IgD-negative memory B cell (primary cell): ENCODE results near the gene STYXL1. TPM values are rescaled to one million over a fixed set of nuclear protein-coding genes. Genes with fewer than 3 reads are reported as not detected.

Source experiments
- H3K27ac Mint-ChIP-seq, 3 donors: one replicate each; pipeline ENCODE4 v1.8.0; 2020 to 2022; ENCODE audit warnings: mild to moderate bottlenecking in 3 of 3, mixed read lengths in 3 of 3, moderate library complexity in 1 of 3
- H3K27me3 Mint-ChIP-seq: one replicate; pipeline ENCODE4 v1.8.0; 2021; ENCODE audit warnings: mixed read lengths
- H3K36me3 Mint-ChIP-seq: one replicate; pipeline ENCODE4 v1.8.0; 2020; ENCODE audit warnings: mild to moderate bottlenecking, mixed read lengths
- H3K4me1 Mint-ChIP-seq, 3 donors: one replicate each; pipeline ENCODE4 v1.8.0; 2020 to 2022; ENCODE audit warnings: mixed read lengths in 3 of 3, mild to moderate bottlenecking in 1 of 3
- H3K4me3 Mint-ChIP-seq, 4 donors: one replicate each; pipeline ENCODE4 v1.8.0; 2020 to 2022; ENCODE audit warnings: mild to moderate bottlenecking in 4 of 4, mixed read lengths in 4 of 4, moderate library complexity in 3 of 4
- H3K9me3 Mint-ChIP-seq, 3 donors: one replicate each; pipeline ENCODE4 v1.8.0; 2020 to 2021; ENCODE audit warnings: mixed read lengths in 3 of 3, mild to moderate bottlenecking in 1 of 3
- polyA plus RNA-seq: library from polyadenylated mRNA; unstranded; fragments of 300-500 nt; fragmentation: Illumina TruSeq; gene quantifications from one replicate; pipeline ENCODE4 v1.2.3, GENCODE V29; 2021

The STYXL1 gene
- polyA plus RNA-seq, 1 donor from 2014 or later, result 63.2 TPM

- Mint-ChIP-seq H3K9me3 (no peaks in the 10 kb centered on the region), H3K36me3 (peaks cover 9% of the 10 kb centered on the region), H3K4me1 (no peaks in the 10 kb centered on the region), H3K27me3 (no peaks in the 10 kb centered on the region), H3K27ac (peak overlapping the region in 2 of 3 donors; percentile 64 to 67), H3K4me3 (no peak overlapping the region)
Observed at GRCh38 chr7:75958802-75959543, 88.8 kb downstream of the STYXL1 start.

- H3K4me1 Mint-ChIP-seq, result no peaks in the 10 kb centered on the region
- H3K36me3 Mint-ChIP-seq, result peaks cover 2% of the 10 kb centered on the region
- no peak overlapping the region for H3K27ac Mint-ChIP-seq
- H3K27me3 Mint-ChIP-seq, result no peaks in the 10 kb centered on the region
- H3K9me3 Mint-ChIP-seq, result no peaks in the 10 kb centered on the region
- no peak overlapping the region for H3K4me3 Mint-ChIP-seq
Observed at GRCh38 chr7:75957021-75957736, 90.6 kb downstream of the STYXL1 start.

GRCh38 chr7:75955331-75955955 lies 92.4 kb downstream of the STYXL1 start:
- H3K4me1 Mint-ChIP-seq, result no peaks in the 10 kb centered on the region
- no peaks in the 10 kb centered on the region for H3K27me3 Mint-ChIP-seq
- H3K27ac Mint-ChIP-seq, result no peak overlapping the region
- peaks cover 2% of the 10 kb centered on the region for H3K36me3 Mint-ChIP-seq
- peak overlapping the region in 1 of 4 donors; percentile 5 for H3K4me3 Mint-ChIP-seq
- no peaks in the 10 kb centered on the region for H3K9me3 Mint-ChIP-seq

- no peaks in the 10 kb centered on the region for H3K9me3 Mint-ChIP-seq
- no peaks in the 10 kb centered on the region for H3K4me1 Mint-ChIP-seq
- H3K27me3 Mint-ChIP-seq, result no peaks in the 10 kb centered on the region
- peaks cover 2% of the 10 kb centered on the region for H3K36me3 Mint-ChIP-seq
- H3K27ac Mint-ChIP-seq, result peak overlapping the region in 1 of 3 donors; percentile 67
- H3K4me3 Mint-ChIP-seq, result no peak overlapping the region
Observed at GRCh38 chr7:75953931-75954330, 93.9 kb downstream of the STYXL1 start.

GRCh38 chr7:75953431-75953830 lies 94.4 kb downstream of the STYXL1 start:
- H3K36me3 Mint-ChIP-seq, result peaks cover 3% of the 10 kb centered on the region
- H3K27ac Mint-ChIP-seq, result peak overlapping the region in 1 of 3 donors; percentile 67
- no peaks in the 10 kb centered on the region for H3K4me1 Mint-ChIP-seq
- no peaks in the 10 kb centered on the region for H3K27me3 Mint-ChIP-seq
- H3K9me3 Mint-ChIP-seq, result no peaks in the 10 kb centered on the region
- H3K4me3 Mint-ChIP-seq, result no peak overlapping the region

GRCh38 chr7:75951506-75951905 lies 96.3 kb downstream of the STYXL1 start:
- Mint-ChIP-seq H3K27me3 (no peaks in the 10 kb centered on the region), H3K4me1 (peaks cover 0 to 2% (median 0%) of the 10 kb centered on the region in 3 donors), H3K36me3 (peaks cover 3% of the 10 kb centered on the region), H3K9me3 (no peaks in the 10 kb centered on the region), H3K4me3 (no peak overlapping the region), H3K27ac (no peak overlapping the region)

GRCh38 chr7:75950111-75950681 lies 97.6 kb downstream of the STYXL1 start:
- Mint-ChIP-seq H3K4me1 (peaks cover 0 to 5% (median 2%) of the 10 kb centered on the region in 3 donors), H3K4me3 (no peak overlapping the region), H3K9me3 (no peaks in the 10 kb centered on the region), H3K27me3 (no peaks in the 10 kb centered on the region), H3K36me3 (peaks cover 3% of the 10 kb centered on the region), H3K27ac (no peak overlapping the region)

- Mint-ChIP-seq H3K4me3 (no peak overlapping the region), H3K9me3 (no peaks in the 10 kb centered on the region), H3K36me3 (peaks cover 5% of the 10 kb centered on the region), H3K27me3 (no peaks in the 10 kb centered on the region), H3K27ac (no peak overlapping the region), H3K4me1 (peaks cover 5 to 9% (median 7%) of the 10 kb centered on the region in 3 donors)
Observed at GRCh38 chr7:75948179-75948578, 99.6 kb downstream of the STYXL1 start.

Other genes with a start within 250 kb of the STYXL1 start
- gene CCL24, start 234.2 kb downstream of the STYXL1 start, polyA plus RNA-seq, result not detected
- gene RHBDD2, start 169.0 kb downstream of the STYXL1 start, polyA plus RNA-seq, result 66.0 TPM
- 50.2 TPM for gene POR, start 132.8 kb downstream of the STYXL1 start, polyA plus RNA-seq
- 32.2 TPM for gene TMEM120A, start 53.4 kb downstream of the STYXL1 start, polyA plus RNA-seq
- 177 TPM for gene MDH2, start 106 bp upstream of the STYXL1 start, polyA plus RNA-seq
- not detected for gene SRRM3, start 153.9 kb upstream of the STYXL1 start, polyA plus RNA-seq